ENCODE measurements around the gene ULK3. TPM values are rescaled to one million over a fixed set of nuclear protein-coding genes. Genes with fewer than 3 reads are reported as not detected.
A peak's percentile ranks its signal among the peaks of the same experiment; 100 is the strongest.

The ULK3 gene
- total RNA-seq, 2 donors from 2014 or later, result 48.5 to 53.8 TPM

GRCh38 chr15:74787251-74788041, 55.5 kb downstream of the ULK3 start:
- Mint-ChIP-seq H3K4me3 (peak overlapping the region; percentile 88 to 90), H3K27ac (peak overlapping the region; percentile 83), H3K4me1 (ENCODE audit: low read depth) (peaks cover 87% of the 10 kb centered on the region), H3K27me3 (ENCODE audit: low read depth) (no peaks in the 10 kb centered on the region), H3K9me3 (no peaks in the 10 kb centered on the region), H3K36me3 (ENCODE audit: insufficient read depth in 2 of 2) (peaks cover 5 to 27% of the 10 kb centered on the region in 2 donors)
- ATAC-seq (replicated peaks in 1 of 2) (peak; percentile 77 to 83), DNase-seq (peak; percentile 91 to 97)

GRCh38 chr15:74786551-74787165, 56.3 kb downstream of the ULK3 start:
- peak overlapping the region; percentile 88 to 90 for H3K4me3 Mint-ChIP-seq
- H3K4me1 Mint-ChIP-seq (ENCODE audit: low read depth), result peaks cover 79% of the 10 kb centered on the region

More at GRCh38 chr15:74786551-74787165, 56.3 kb downstream of the ULK3 start:
- Mint-ChIP-seq H3K36me3 (ENCODE audit: insufficient read depth in 2 of 2) (peaks cover 3 to 23% of the 10 kb centered on the region in 2 donors), H3K27me3 (ENCODE audit: low read depth) (no peaks in the 10 kb centered on the region), H3K27ac (peak overlapping the region; percentile 83), H3K9me3 (no peaks in the 10 kb centered on the region)
- DNase-seq, result no peak
- ATAC-seq (replicated peaks in 1 of 2), result no peak

Other genes with a start within 250 kb of the ULK3 start
- 100 to 1,000 TPM; 116 to 120 TPM for gene CLK3, start 227.3 kb downstream of the ULK3 start, total RNA-seq
- 10 to 100 TPM; 50.6 to 52.3 TPM for gene EDC3, start 147.1 kb downstream of the ULK3 start, total RNA-seq
- gene CYP1A1, start 117.6 kb downstream of the ULK3 start, total RNA-seq, result 1 to 10 TPM; 3.4 to 5.4 TPM
- gene CYP1A2, start 94.3 kb downstream of the ULK3 start, total RNA-seq, result not detected
- 100 to 1,000 TPM; 200 to 267 TPM for gene CSK, start 61.1 kb downstream of the ULK3 start, total RNA-seq
- under 1 TPM; 0.53 to 0.72 TPM for gene LMAN1L, start 30.3 kb downstream of the ULK3 start, total RNA-seq
- under 1 TPM; 0.14 to 0.17 TPM for gene CPLX3, start 16.5 kb downstream of the ULK3 start, total RNA-seq
- 10 to 100 TPM; 66.4 to 77.0 TPM for gene SCAMP2, start 30.2 kb upstream of the ULK3 start, total RNA-seq
- 10 to 100 TPM; 29.6 to 32.1 TPM for gene MPI, start 46.9 kb upstream of the ULK3 start, total RNA-seq
- 10 to 100 TPM; 88.3 to 90.1 TPM for gene FAM219B, start 63.7 kb upstream of the ULK3 start, total RNA-seq
- gene COX5A, start 94.9 kb upstream of the ULK3 start, total RNA-seq, result 100 to 1,000 TPM; 241 to 246 TPM
- 1 to 10 TPM; 2.2 to 3.6 TPM for gene RPP25, start 113.6 kb upstream of the ULK3 start, total RNA-seq
- 1 to 10 TPM in 1 of 2 donors, under 1 TPM in 1; 0.31 to 1.2 TPM for gene SCAMP5, start 152.4 kb upstream of the ULK3 start, total RNA-seq
- 10 to 100 TPM; 29.6 to 29.7 TPM for gene PPCDC, start 180.4 kb upstream of the ULK3 start, total RNA-seq